CD4-positive, alpha-beta T cell (primary cell): ENCODE results near the gene SOX14. TPM values are rescaled to one million over a fixed set of nuclear protein-coding genes. Genes with fewer than 3 reads are reported as not detected.

ENCODE experiments used
- ATAC-seq: fragments of 200-7000 bp; cut with Tn5 transposase; one replicate; pipeline ENCODE4 v1.10.0; 2022; ENCODE audit warnings: mild to moderate bottlenecking; ENCODE audit not compliant: poor library complexity
- CTCF ChIA-PET: fragments of 350-600 bp; sonication (Branson Sonifier 250); formaldehyde crosslinking; loops from one replicate; lab custom pipeline; 2021; ENCODE audit warnings: antibody characterized with exemption, inconsistent platforms; lab: Charles Lee
- POLR2A ChIA-PET: fragments of 350-600 bp; sonication (Branson Sonifier 250); formaldehyde crosslinking; loops from one replicate; lab custom pipeline; 2021; ENCODE audit warnings: antibody characterized with exemption, inconsistent platforms; lab: Charles Lee
- DNase-seq, 14 experiments: peaks; one replicate each; pipeline ENCODE4 v3.0.0-alpha.2; 2013 to 2020; ENCODE audit warnings: mixed read lengths in 2 of 14
- H3K27ac ChIP-seq, 2 donors: one replicate each; pipeline versions ENCODE4 v1.5.1 to v1.7.0; 2013; ENCODE audit warnings: low read length in 2 of 2, low read depth in 1 of 2, mild to moderate bottlenecking in 1 of 2
- H3K27me3 ChIP-seq, 2 experiments: 1 replicate in 1 of 2; 2 replicates in 1 of 2; pipeline versions ENCODE4 v1.6.1 to v1.7.0; 2013; ENCODE audit warnings: low read length in 2 of 2, control low read depth in 1 of 2, mild to moderate bottlenecking in 1 of 2, moderate library complexity in 1 of 2; ENCODE audit not compliant: insufficient read depth in 2 of 2, control insufficient read depth in 1 of 2
- H3K36me3 ChIP-seq: one replicate; pipeline ENCODE4 v1.6.1; 2013; ENCODE audit warnings: low read length, control low read depth; ENCODE audit not compliant: insufficient read depth
- H3K4me1 ChIP-seq: one replicate; pipeline ENCODE4 v1.6.1; 2013; ENCODE audit warnings: low read length, control low read depth; ENCODE audit not compliant: insufficient read depth
- H3K4me3 ChIP-seq: one replicate; pipeline ENCODE4 v1.5.1; 2013; ENCODE audit warnings: mild to moderate bottlenecking, low read length, moderate library complexity
- H3K9me3 ChIP-seq, 2 experiments: 1 replicate in 1 of 2; 2 replicates in 1 of 2; pipeline versions ENCODE4 v1.6.1 to v1.7.0; 2013; ENCODE audit warnings: low read length in 2 of 2, mild to moderate bottlenecking in 2 of 2, control low read depth in 1 of 2, moderate library complexity in 1 of 2; ENCODE audit not compliant: control insufficient read depth in 1 of 2, insufficient read depth in 1 of 2
- H3K27ac Mint-ChIP-seq: one replicate; pipeline ENCODE4 v1.8.0; 2020; ENCODE audit warnings: mixed read lengths
- H3K27me3 Mint-ChIP-seq: one replicate; pipeline ENCODE4 v1.8.0; 2021; ENCODE audit warnings: mixed read lengths
- H3K36me3 Mint-ChIP-seq: one replicate; pipeline ENCODE4 v1.8.0; 2021; ENCODE audit warnings: low read depth, mixed read lengths
- H3K4me1 Mint-ChIP-seq: one replicate; pipeline ENCODE4 v1.8.0; 2021; ENCODE audit warnings: low read depth, mixed read lengths
- H3K4me3 Mint-ChIP-seq: one replicate; pipeline ENCODE4 v1.8.0; 2020; ENCODE audit warnings: mild to moderate bottlenecking, mixed read lengths
- H3K9me3 Mint-ChIP-seq: one replicate; pipeline ENCODE4 v1.8.0; 2020; ENCODE audit warnings: mixed read lengths
- CTCF ChIP-seq: fragments of 200-600 bp; IDR thresholded peaks from one replicate; pipeline ENCODE4 v1.8.0; 2022; ENCODE audit warnings: antibody characterized with exemption, mild to moderate bottlenecking
- intact Hi-C, 2 experiments: fragments of 100-400 bp; cut with DNase I in 1 of 2; cut with micrococcal nuclease in 1 of 2; formaldehyde crosslinking; loops; one replicate each; pipeline versions ENCODE4 v1.15.1 to v1.9.0; 2023 to 2025; cut with DNase I, micrococcal nuclease
- total RNA-seq, 174 experiments: library from RNA in 2 of 174; stranded (reverse) in 2 of 174; gene quantifications; one replicate each; pipeline ENCODE4 v1.2.3 and lab custom pipeline; 2021 to 2026

The SOX14 gene
- total RNA-seq, 2 experiments from 2014 or later: not detected

GRCh38 chr3:137807998-137808397, 43.9 kb downstream of the SOX14 start:
- Mint-ChIP-seq H3K27ac (no peak overlapping the region), H3K36me3 (no peaks in the 10 kb centered on the region)
- no peaks in the 10 kb centered on the region for H3K4me1 ChIP-seq

GRCh38 chr3:137809509-137809908, 45.4 kb downstream of the SOX14 start:
- intact Hi-C loops: no loop called here
- Mint-ChIP-seq H3K27me3 (peaks cover 18% of the 10 kb centered on the region), H3K4me1 (no peaks in the 10 kb centered on the region), H3K36me3 (no peaks in the 10 kb centered on the region), H3K4me3 (no peak overlapping the region), H3K27ac (no peak overlapping the region), H3K9me3 (no peaks in the 10 kb centered on the region)
- no peak overlapping the region for H3K27ac ChIP-seq
- H3K9me3 ChIP-seq: no peaks in the 10 kb centered on the region
- ATAC-seq (no peak), DNase-seq (no peak)
- H3K36me3 ChIP-seq: no peaks in the 10 kb centered on the region
- H3K4me1 ChIP-seq: no peaks in the 10 kb centered on the region
- POLR2A ChIA-PET: no interaction called here
- no peaks in the 10 kb centered on the region for H3K27me3 ChIP-seq
- no peak overlapping the region for H3K4me3 ChIP-seq
- TF ChIP-seq CTCF: no peak
- CTCF ChIA-PET: no interaction called here

More at GRCh38 chr3:137807998-137808397, 43.9 kb downstream of the SOX14 start:
- no peaks in the 10 kb centered on the region for H3K4me1 Mint-ChIP-seq
- DNase-seq (no peak), ATAC-seq (no peak)
- H3K9me3 Mint-ChIP-seq: no peaks in the 10 kb centered on the region
- Histone ChIP-seq H3K27me3 (no peaks in the 10 kb centered on the region), H3K4me3 (no peak overlapping the region), H3K9me3 (no peaks in the 10 kb centered on the region), H3K36me3 (no peaks in the 10 kb centered on the region), H3K27ac (no peak overlapping the region)
- CTCF ChIA-PET: no interaction called here
- peaks cover 11% of the 10 kb centered on the region for H3K27me3 Mint-ChIP-seq
- H3K4me3 Mint-ChIP-seq: no peak overlapping the region
- no peak for TF ChIP-seq CTCF
- intact Hi-C loops: no loop called here
- POLR2A ChIA-PET: no interaction called here

GRCh38 chr3:137812023-137812422, 47.9 kb downstream of the SOX14 start:
- no peak for DNase-seq
- TF ChIP-seq CTCF: no peak
- H3K4me3 ChIP-seq: no peak overlapping the region
- H3K4me1 Mint-ChIP-seq: no peaks in the 10 kb centered on the region
- ATAC-seq: no peak
- H3K9me3 Mint-ChIP-seq: no peaks in the 10 kb centered on the region
- peaks cover 23% of the 10 kb centered on the region for H3K27me3 Mint-ChIP-seq
- H3K27ac ChIP-seq: no peak overlapping the region
- peaks cover 0 to 4% of the 10 kb centered on the region in 2 experiments for H3K9me3 ChIP-seq
- H3K36me3 ChIP-seq: no peaks in the 10 kb centered on the region
- CTCF ChIA-PET: no interaction called here
- H3K27me3 ChIP-seq: no peaks in the 10 kb centered on the region
- no peaks in the 10 kb centered on the region for H3K36me3 Mint-ChIP-seq
- intact Hi-C loops: no loop called here
- POLR2A ChIA-PET: no interaction called here
- no peak overlapping the region for H3K4me3 Mint-ChIP-seq
- no peak overlapping the region for H3K27ac Mint-ChIP-seq
- no peaks in the 10 kb centered on the region for H3K4me1 ChIP-seq
